Vagina (tissue), 2 donors: ENCODE measurements around the gene NRP1. TPM values are rescaled to one million over a fixed set of nuclear protein-coding genes. Genes with fewer than 3 reads are reported as not detected.

Experiments used
- DNase-seq, 2 donors: peaks; one replicate each; pipeline ENCODE4 v3.0.0-alpha.2; 2017; ENCODE audit errors: extremely low spot score in 2 of 2
- H3K27ac ChIP-seq: fragments of 200-600 bp; sonication (generic); one replicate; pipeline ENCODE4 v1.5.1; 2019
- H3K27me3 ChIP-seq: fragments of 200-600 bp; sonication (generic); one replicate; pipeline ENCODE4 v1.5.1; 2019
- H3K36me3 ChIP-seq, 2 donors: fragments of 200-600 bp; sonication (generic); one replicate each; pipeline ENCODE4 v1.5.1; 2017 to 2019
- H3K4me1 ChIP-seq: fragments of 200-600 bp; sonication (generic); one replicate; pipeline ENCODE4 v1.5.1; 2019
- H3K4me3 ChIP-seq, 2 donors: fragments of 200-600 bp; sonication (generic); 1 replicate in 1 of 2; 2 replicates in 1 of 2; pipeline ENCODE4 v1.5.1; 2016 to 2019
- H3K9me3 ChIP-seq: fragments of 200-600 bp; sonication (generic); one replicate; pipeline ENCODE4 v1.5.1; 2019
- CTCF ChIP-seq, 3 experiments: fragments of 450-650 bp in 2 of 3; fragments of 200-600 bp in 1 of 3; sonication (generic) in 1 of 3; IDR thresholded peaks; one replicate each; pipeline ENCODE4 v1.5.1; 2017 to 2019; ENCODE audit warnings: antibody characterized with exemption in 3 of 3, mild to moderate bottlenecking in 2 of 3, moderate library complexity in 2 of 3
- POLR2A ChIP-seq, 2 donors: fragments of 450-650 bp; IDR thresholded peaks; one replicate each; pipeline ENCODE4 v1.6.1; 2017; ENCODE audit warnings: antibody characterized with exemption in 2 of 2, mild to moderate bottlenecking in 2 of 2, moderate library complexity in 2 of 2
- POLR2AphosphoS5 ChIP-seq, 2 donors: sonication (generic); formaldehyde crosslinking; IDR thresholded peaks; one replicate each; pipeline ENCODE4 v1.9.0; 2017; ENCODE audit warnings: antibody characterized with exemption in 2 of 2, mild to moderate bottlenecking in 2 of 2, low read depth in 1 of 2; ENCODE audit not compliant: insufficient read depth in 1 of 2
- intact Hi-C: fragments of 100-400 bp; cut with DNase I; formaldehyde crosslinking; loops from one replicate; pipeline ENCODE4 v1.15.1; 2023
- total RNA-seq: library from RNA; depleted of rRNA; stranded (reverse); fragments of >200 nt; gene quantifications from one replicate; pipeline ENCODE4 v1.2.3, GENCODE V29; 2016

The NRP1 gene
- total RNA-seq, 1 donor from 2014 or later: 52.5 TPM

GRCh38 chr10:33237736-33238624 is 96.5 kb downstream of the NRP1 start:
- H3K36me3 ChIP-seq: no peaks in the 10 kb centered on the region
- H3K9me3 ChIP-seq: no peaks in the 10 kb centered on the region
- peaks cover 10% of the 10 kb centered on the region for H3K4me1 ChIP-seq
- intact Hi-C loops: no loop called here
- TF ChIP-seq CTCF (IDR thresholded peaks at IDR 0.05) (no peak), POLR2AphosphoS5 (IDR thresholded peaks at IDR 0.05; ENCODE audit: insufficient read depth in 1 of 2, low read depth in 1 of 2) (no peak), POLR2A (IDR thresholded peaks at IDR 0.05) (no peak)
- H3K4me3 ChIP-seq: no peak overlapping the region
- H3K27ac ChIP-seq: no peak overlapping the region
- no peak for DNase-seq
- H3K27me3 ChIP-seq: no peaks in the 10 kb centered on the region

GRCh38 chr10:33236916-33237315 is 97.6 kb downstream of the NRP1 start:
- Histone ChIP-seq H3K4me1 (peaks cover 10% of the 10 kb centered on the region), H3K27me3 (no peaks in the 10 kb centered on the region), H3K36me3 (no peaks in the 10 kb centered on the region), H3K27ac (no peak overlapping the region), H3K9me3 (no peaks in the 10 kb centered on the region), H3K4me3 (no peak overlapping the region)
- TF ChIP-seq POLR2A (IDR thresholded peaks at IDR 0.05): no peak
- TF ChIP-seq CTCF (IDR thresholded peaks at IDR 0.05): no peak
- no peak for TF ChIP-seq POLR2AphosphoS5 (IDR thresholded peaks at IDR 0.05; ENCODE audit: insufficient read depth in 1 of 2, low read depth in 1 of 2)
- DNase-seq: no peak
- intact Hi-C loops: no loop called here

- H3K27me3 ChIP-seq: no peaks in the 10 kb centered on the region
- H3K27ac ChIP-seq: no peak overlapping the region
- peaks cover 10% of the 10 kb centered on the region for H3K4me1 ChIP-seq
- intact Hi-C loops: no loop called here
- TF ChIP-seq POLR2A (IDR thresholded peaks at IDR 0.05) (no peak), POLR2AphosphoS5 (IDR thresholded peaks at IDR 0.05; ENCODE audit: insufficient read depth in 1 of 2, low read depth in 1 of 2) (no peak), CTCF (IDR thresholded peaks at IDR 0.05) (no peak)
- no peak for DNase-seq
- H3K4me3 ChIP-seq: no peak overlapping the region
- no peaks in the 10 kb centered on the region for H3K9me3 ChIP-seq
- no peaks in the 10 kb centered on the region for H3K36me3 ChIP-seq
Measured at GRCh38 chr10:33235951-33236350, 98.5 kb downstream of the NRP1 start.

GRCh38 chr10:33235251-33235884 is 99.1 kb downstream of the NRP1 start:
- TF ChIP-seq POLR2A (IDR thresholded peaks at IDR 0.05): no peak
- TF ChIP-seq POLR2AphosphoS5 (IDR thresholded peaks at IDR 0.05; ENCODE audit: insufficient read depth in 1 of 2, low read depth in 1 of 2): no peak
- TF ChIP-seq CTCF (IDR thresholded peaks at IDR 0.05): no peak
- Histone ChIP-seq H3K4me3 (no peak overlapping the region), H3K36me3 (no peaks in the 10 kb centered on the region), H3K27ac (no peak overlapping the region), H3K4me1 (peaks cover 10% of the 10 kb centered on the region), H3K9me3 (no peaks in the 10 kb centered on the region), H3K27me3 (no peaks in the 10 kb centered on the region)
- intact Hi-C loops: no loop called here
- no peak for DNase-seq

- Histone ChIP-seq H3K27me3 (no peaks in the 10 kb centered on the region), H3K9me3 (no peaks in the 10 kb centered on the region), H3K27ac (no peak overlapping the region), H3K4me1 (peaks cover 10% of the 10 kb centered on the region), H3K36me3 (no peaks in the 10 kb centered on the region), H3K4me3 (no peak overlapping the region)
- TF ChIP-seq POLR2AphosphoS5 (IDR thresholded peaks at IDR 0.05; ENCODE audit: insufficient read depth in 1 of 2, low read depth in 1 of 2) (no peak), POLR2A (IDR thresholded peaks at IDR 0.05) (no peak), CTCF (IDR thresholded peaks at IDR 0.05) (no peak)
- intact Hi-C loops: no loop called here
- DNase-seq: no peak
Measured at GRCh38 chr10:33234831-33235237, 99.6 kb downstream of the NRP1 start.
